Measurements from ENCODE around the gene SBF2.

Gene SBF2

DNA sequence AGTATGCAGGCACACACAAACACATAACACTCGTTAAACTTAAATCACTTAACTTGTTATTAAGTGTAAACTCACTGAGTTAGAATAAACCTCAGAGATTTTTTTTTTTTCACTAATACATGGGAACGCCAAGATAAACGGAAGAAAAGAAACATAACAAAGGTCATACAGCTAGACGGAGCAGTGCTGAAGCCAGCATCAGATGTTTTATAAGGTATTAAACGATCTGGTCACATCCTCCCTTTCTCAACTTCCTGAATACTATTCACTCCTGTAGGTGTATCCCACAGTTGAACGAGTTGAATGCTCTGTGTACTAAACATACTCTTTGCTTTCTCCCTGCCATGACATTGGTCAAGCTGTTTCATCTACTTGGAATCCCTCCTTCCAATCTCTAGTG, 418.2 kb downstream of the SBF2 start:
- H3K4me1 ChIP-seq (ENCODE audit: control insufficient read depth, insufficient read depth, low read length) = no peaks in the 10 kb centered on the region
- no peak overlapping the region for H3K4me3 ChIP-seq (ENCODE audit: low read depth, low read length)
- peaks cover 5% of the 10 kb centered on the region for H3K9me3 ChIP-seq (ENCODE audit: control insufficient read depth, insufficient read depth, low read length)
- H3K36me3 ChIP-seq (ENCODE audit: control insufficient read depth, insufficient read depth, low read length) = no peaks in the 10 kb centered on the region
- no peaks in the 10 kb centered on the region for H3K27me3 ChIP-seq (ENCODE audit: control insufficient read depth, insufficient read depth, low read length)
- no peak overlapping the region for H3K9ac ChIP-seq (ENCODE audit: low read depth, low read length)

GRCh38 chr11:9875399-9875798, 418.6 kb downstream of the SBF2 start:
- H3K27me3 ChIP-seq (ENCODE audit: control insufficient read depth, insufficient read depth, low read length) = no peaks in the 10 kb centered on the region

GRCh38 chr11:9874466-9874865, 419.6 kb downstream of the SBF2 start:
- H3K9me3 ChIP-seq (ENCODE audit: control insufficient read depth, insufficient read depth, low read length) = peaks cover 5% of the 10 kb centered on the region
- no peaks in the 10 kb centered on the region for H3K36me3 ChIP-seq (ENCODE audit: control insufficient read depth, insufficient read depth, low read length)
- H3K27me3 ChIP-seq (ENCODE audit: control insufficient read depth, insufficient read depth, low read length) = no peaks in the 10 kb centered on the region
- H3K4me1 ChIP-seq (ENCODE audit: control insufficient read depth, insufficient read depth, low read length) = no peaks in the 10 kb centered on the region
- H3K9ac ChIP-seq (ENCODE audit: low read depth, low read length) = no peak overlapping the region
- H3K4me3 ChIP-seq (ENCODE audit: low read depth, low read length) = no peak overlapping the region

More at GRCh38 chr11:9875399-9875798, 418.6 kb downstream of the SBF2 start:
- Histone ChIP-seq H3K9ac (ENCODE audit: low read depth, low read length) (no peak overlapping the region), H3K9me3 (ENCODE audit: control insufficient read depth, insufficient read depth, low read length) (peaks cover 5% of the 10 kb centered on the region), H3K4me1 (ENCODE audit: control insufficient read depth, insufficient read depth, low read length) (no peaks in the 10 kb centered on the region), H3K36me3 (ENCODE audit: control insufficient read depth, insufficient read depth, low read length) (no peaks in the 10 kb centered on the region), H3K4me3 (ENCODE audit: low read depth, low read length) (no peak overlapping the region)

DNA sequence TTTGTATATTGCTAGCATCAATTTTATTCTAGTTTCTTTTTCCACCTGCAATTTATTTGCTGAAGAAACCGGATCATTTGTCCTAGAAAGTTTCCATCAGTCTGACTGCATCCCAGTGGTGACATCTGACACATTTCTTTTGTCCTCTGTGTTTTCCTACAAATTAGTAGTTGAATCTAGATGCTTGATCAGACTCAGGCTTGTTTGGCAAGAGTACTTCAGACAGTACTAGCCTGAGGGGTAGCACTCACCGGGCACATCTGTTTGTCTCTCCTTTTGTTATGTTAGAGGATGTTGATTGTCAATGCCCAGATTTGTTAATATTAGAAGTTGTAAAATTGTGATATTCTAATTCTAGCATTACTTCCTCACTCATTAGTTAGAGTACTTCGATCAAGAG, 425.4 kb downstream of the SBF2 start:
- H3K4me3 ChIP-seq (ENCODE audit: low read depth, low read length) = no peak overlapping the region

GRCh38 chr11:9862981-9863380, 431.0 kb downstream of the SBF2 start:
- H3K36me3 ChIP-seq (ENCODE audit: control insufficient read depth, insufficient read depth, low read length) = no peaks in the 10 kb centered on the region
- H3K4me3 ChIP-seq (ENCODE audit: low read depth, low read length) = no peak overlapping the region
- H3K9me3 ChIP-seq (ENCODE audit: control insufficient read depth, insufficient read depth, low read length) = no peaks in the 10 kb centered on the region
- no peaks in the 10 kb centered on the region for H3K27me3 ChIP-seq (ENCODE audit: control insufficient read depth, insufficient read depth, low read length)
- no peak overlapping the region for H3K9ac ChIP-seq (ENCODE audit: low read depth, low read length)
- H3K4me1 ChIP-seq (ENCODE audit: control insufficient read depth, insufficient read depth, low read length) = peaks cover 20% of the 10 kb centered on the region

More for the DNA sequence above, 425.4 kb downstream of the SBF2 start:
- Histone ChIP-seq H3K36me3 (ENCODE audit: control insufficient read depth, insufficient read depth, low read length) (no peaks in the 10 kb centered on the region), H3K4me1 (ENCODE audit: control insufficient read depth, insufficient read depth, low read length) (no peaks in the 10 kb centered on the region), H3K27me3 (ENCODE audit: control insufficient read depth, insufficient read depth, low read length) (no peaks in the 10 kb centered on the region), H3K9me3 (ENCODE audit: control insufficient read depth, insufficient read depth, low read length) (peaks cover 5% of the 10 kb centered on the region), H3K9ac (ENCODE audit: low read depth, low read length) (no peak overlapping the region)

GRCh38 chr11:9861860-9862725, 431.9 kb downstream of the SBF2 start:
- H3K36me3 ChIP-seq (ENCODE audit: control insufficient read depth, insufficient read depth, low read length) = no peaks in the 10 kb centered on the region
- peaks cover 28% of the 10 kb centered on the region for H3K4me1 ChIP-seq (ENCODE audit: control insufficient read depth, insufficient read depth, low read length)
- no peaks in the 10 kb centered on the region for H3K9me3 ChIP-seq (ENCODE audit: control insufficient read depth, insufficient read depth, low read length)

GRCh38 chr11:9859554-9860305, 434.3 kb downstream of the SBF2 start:
- Histone ChIP-seq H3K36me3 (ENCODE audit: control insufficient read depth, insufficient read depth, low read length) (no peaks in the 10 kb centered on the region), H3K9me3 (ENCODE audit: control insufficient read depth, insufficient read depth, low read length) (no peaks in the 10 kb centered on the region), H3K4me1 (ENCODE audit: control insufficient read depth, insufficient read depth, low read length) (peaks cover 28% of the 10 kb centered on the region), H3K27me3 (ENCODE audit: control insufficient read depth, insufficient read depth, low read length) (no peaks in the 10 kb centered on the region), H3K9ac (ENCODE audit: low read depth, low read length) (no peak overlapping the region), H3K4me3 (ENCODE audit: low read depth, low read length) (no peak overlapping the region)

More at GRCh38 chr11:9861860-9862725, 431.9 kb downstream of the SBF2 start:
- Histone ChIP-seq H3K4me3 (ENCODE audit: low read depth, low read length) (no peak overlapping the region), H3K9ac (ENCODE audit: low read depth, low read length) (no peak overlapping the region), H3K27me3 (ENCODE audit: control insufficient read depth, insufficient read depth, low read length) (no peaks in the 10 kb centered on the region)

DNA sequence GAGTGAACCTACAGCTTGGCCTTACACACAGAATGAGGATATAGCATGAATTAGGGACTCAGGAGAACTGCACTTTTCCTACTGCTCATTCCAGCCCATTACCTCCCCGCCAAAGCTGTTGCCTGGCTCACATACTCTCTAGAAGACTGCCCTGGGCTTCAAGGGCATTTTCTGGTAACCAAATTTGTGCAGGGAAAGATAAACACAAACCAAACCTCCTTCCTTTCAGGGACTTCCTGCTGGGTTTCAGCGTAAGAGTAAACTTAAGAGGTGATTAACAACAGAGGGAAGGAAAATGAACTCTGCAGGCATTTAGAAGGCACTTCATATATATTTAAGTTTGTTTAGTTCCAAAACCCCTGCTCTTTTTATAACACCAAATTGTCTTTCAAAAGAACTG, 435.2 kb downstream of the SBF2 start:
- Histone ChIP-seq H3K9me3 (ENCODE audit: control insufficient read depth, insufficient read depth, low read length) (no peaks in the 10 kb centered on the region), H3K27me3 (ENCODE audit: control insufficient read depth, insufficient read depth, low read length) (no peaks in the 10 kb centered on the region), H3K36me3 (ENCODE audit: control insufficient read depth, insufficient read depth, low read length) (no peaks in the 10 kb centered on the region), H3K9ac (ENCODE audit: low read depth, low read length) (no peak overlapping the region), H3K4me3 (ENCODE audit: low read depth, low read length) (no peak overlapping the region), H3K4me1 (ENCODE audit: control insufficient read depth, insufficient read depth, low read length) (peaks cover 28% of the 10 kb centered on the region)

GRCh38 chr11:9858218-9858617, 435.8 kb downstream of the SBF2 start:
- Histone ChIP-seq H3K27me3 (ENCODE audit: control insufficient read depth, insufficient read depth, low read length) (no peaks in the 10 kb centered on the region), H3K9me3 (ENCODE audit: control insufficient read depth, insufficient read depth, low read length) (no peaks in the 10 kb centered on the region), H3K4me3 (ENCODE audit: low read depth, low read length) (no peak overlapping the region), H3K36me3 (ENCODE audit: control insufficient read depth, insufficient read depth, low read length) (no peaks in the 10 kb centered on the region), H3K4me1 (ENCODE audit: control insufficient read depth, insufficient read depth, low read length) (peaks cover 25% of the 10 kb centered on the region), H3K9ac (ENCODE audit: low read depth, low read length) (no peak overlapping the region)

DNA sequence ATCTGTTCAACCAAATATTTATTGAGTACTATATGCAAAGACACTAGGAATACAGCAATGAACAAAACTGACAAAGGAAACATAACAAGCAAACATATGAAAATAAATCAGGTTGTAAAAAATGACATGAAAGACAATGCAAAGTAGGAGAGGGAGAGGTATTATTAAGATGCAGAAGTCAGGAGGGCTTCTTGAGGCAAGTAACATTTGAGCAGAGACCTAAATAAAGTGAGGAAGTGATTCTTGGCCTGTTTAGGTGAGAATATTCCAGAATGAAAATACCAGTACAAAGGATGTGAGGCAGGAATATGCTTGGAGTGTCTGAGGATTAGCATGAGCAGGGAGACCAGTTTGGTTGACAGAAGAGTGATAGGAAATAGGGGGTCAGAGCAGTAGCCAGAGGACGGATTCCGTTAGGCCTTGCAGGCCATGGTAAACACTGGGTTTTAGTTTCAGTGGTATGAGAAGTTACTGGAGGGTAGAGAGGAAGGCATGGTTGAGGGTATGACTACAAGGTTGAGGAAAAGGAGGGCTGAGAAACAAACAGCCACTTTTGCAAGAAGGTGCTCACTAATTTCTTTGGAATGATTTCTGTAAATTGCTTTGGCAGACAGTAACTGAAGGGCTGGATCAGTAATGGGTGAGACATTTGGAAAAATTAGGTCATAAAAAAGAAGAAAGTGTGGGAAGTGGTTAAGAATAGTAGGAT, 438.3 kb downstream of the SBF2 start:
- Histone ChIP-seq H3K36me3 (ENCODE audit: control insufficient read depth, insufficient read depth, low read length) (no peaks in the 10 kb centered on the region), H3K9ac (ENCODE audit: low read depth, low read length) (no peak overlapping the region), H3K27me3 (ENCODE audit: control insufficient read depth, insufficient read depth, low read length) (no peaks in the 10 kb centered on the region), H3K4me1 (ENCODE audit: control insufficient read depth, insufficient read depth, low read length) (peaks cover 18% of the 10 kb centered on the region), H3K9me3 (ENCODE audit: control insufficient read depth, insufficient read depth, low read length) (no peaks in the 10 kb centered on the region), H3K4me3 (ENCODE audit: low read depth, low read length) (no peak overlapping the region)

DNA sequence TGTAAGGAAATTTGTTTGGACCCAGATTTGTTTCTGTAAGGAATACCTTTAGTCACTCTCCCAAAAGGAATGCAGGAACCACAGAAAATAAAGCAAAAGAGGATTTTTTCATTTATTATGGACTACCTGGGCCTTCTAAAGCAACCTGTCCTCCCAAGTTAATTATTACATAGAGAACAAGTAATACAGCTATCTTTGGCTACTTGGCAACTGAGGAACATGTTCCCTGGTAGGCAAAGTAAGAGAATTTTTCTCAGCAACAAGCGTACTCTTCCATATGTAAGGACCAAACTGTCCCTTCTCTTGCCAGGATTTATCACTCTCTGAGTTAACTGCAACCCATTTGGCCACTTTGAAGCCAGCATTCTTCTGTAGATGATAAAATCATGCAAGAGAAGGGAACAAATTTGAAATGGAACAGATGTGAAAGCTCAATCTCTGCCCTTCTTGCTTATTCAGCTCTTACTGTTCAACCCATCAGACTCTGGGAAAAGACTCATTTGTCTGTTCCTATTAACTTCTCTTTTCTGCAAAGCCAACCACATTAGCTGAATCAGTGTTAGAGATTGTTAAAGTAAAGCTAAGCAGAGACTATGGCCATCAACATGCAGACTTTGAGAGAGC, 440.0 kb downstream of the SBF2 start:
- Histone ChIP-seq H3K9me3 (ENCODE audit: control insufficient read depth, insufficient read depth, low read length) (no peaks in the 10 kb centered on the region), H3K4me3 (ENCODE audit: low read depth, low read length) (no peak overlapping the region), H3K27me3 (ENCODE audit: control insufficient read depth, insufficient read depth, low read length) (no peaks in the 10 kb centered on the region), H3K4me1 (ENCODE audit: control insufficient read depth, insufficient read depth, low read length) (peaks cover 15% of the 10 kb centered on the region), H3K9ac (ENCODE audit: low read depth, low read length) (no peak overlapping the region), H3K36me3 (ENCODE audit: control insufficient read depth, insufficient read depth, low read length) (no peaks in the 10 kb centered on the region)
